Activated naive CD4-positive, alpha-beta T cell treated with anti-CD3 and anti-CD28 coated beads, Interleukin-2, amount 50 U/mL, for 72 hours (primary cell): ENCODE measurements around the gene NECTIN1. TPM values are rescaled to one million over a fixed set of nuclear protein-coding genes. Genes with fewer than 3 reads are reported as not detected.

Source experiments
- ATAC-seq, 2 donors: fragments of 150-1000 bp; cut with Tn5 transposase; 2 replicates each; pipeline ENCODE4 v1.10.0; 2021; ENCODE audit warnings: mild to moderate bottlenecking in 2 of 2, moderate library complexity in 2 of 2
- DNase-seq, 2 donors: peaks; one replicate each; pipeline ENCODE4 v3.0.0; 2021 to 2022; ENCODE audit warnings: low spot score in 2 of 2
- H3K27ac Mint-ChIP-seq, 2 donors: one replicate each; pipeline ENCODE4 v1.8.0; 2022; ENCODE audit warnings: mild to moderate bottlenecking in 2 of 2, mixed read lengths in 2 of 2
- H3K36me3 Mint-ChIP-seq, 2 donors: one replicate each; pipeline ENCODE4 v1.8.0; 2022; ENCODE audit warnings: mixed read lengths in 2 of 2
- H3K9me3 Mint-ChIP-seq, 2 donors: one replicate each; pipeline ENCODE4 v1.8.0; 2022; ENCODE audit warnings: mixed read lengths in 2 of 2
- total RNA-seq, 2 donors: library from RNA; stranded (reverse); gene quantifications; one replicate each; pipeline ENCODE4 v1.2.3, GENCODE V29; 2022

Gene NECTIN1
- total RNA-seq, 2 donors from 2014 or later, result 0.20 to 2.2 TPM

- no peak overlapping the region for H3K27ac Mint-ChIP-seq
- DNase-seq (no peak), ATAC-seq (no peak)
- H3K9me3 Mint-ChIP-seq, result no peaks in the 10 kb centered on the region
- no peaks in the 10 kb centered on the region for H3K36me3 Mint-ChIP-seq
Observed at GRCh38 chr11:119758291-119758690, 29.3 kb upstream of the NECTIN1 start.

- ATAC-seq (no peak), DNase-seq (no peak)
- Mint-ChIP-seq H3K27ac (no peak overlapping the region), H3K9me3 (no peaks in the 10 kb centered on the region), H3K36me3 (no peaks in the 10 kb centered on the region)
Observed at GRCh38 chr11:119757378-119757777, 28.4 kb upstream of the NECTIN1 start.

GRCh38 chr11:119756169-119756865, 27.3 kb upstream of the NECTIN1 start:
- Mint-ChIP-seq H3K36me3 (no peaks in the 10 kb centered on the region), H3K9me3 (no peaks in the 10 kb centered on the region), H3K27ac (no peak overlapping the region)
- DNase-seq (no peak), ATAC-seq (no peak)

GRCh38 chr11:119755356-119756071, 26.5 kb upstream of the NECTIN1 start:
- H3K9me3 Mint-ChIP-seq, result no peaks in the 10 kb centered on the region
- H3K36me3 Mint-ChIP-seq, result no peaks in the 10 kb centered on the region
- no peak overlapping the region for H3K27ac Mint-ChIP-seq
- ATAC-seq (no peak), DNase-seq (no peak)

- H3K9me3 Mint-ChIP-seq, result no peaks in the 10 kb centered on the region
- DNase-seq, result no peak
- no peak overlapping the region for H3K27ac Mint-ChIP-seq
- no peaks in the 10 kb centered on the region for H3K36me3 Mint-ChIP-seq
- ATAC-seq, result no peak
Observed at GRCh38 chr11:119754656-119755355, 25.8 kb upstream of the NECTIN1 start.

GRCh38 chr11:119754199-119754598, 25.2 kb upstream of the NECTIN1 start:
- ATAC-seq, result no peak
- no peak overlapping the region for H3K27ac Mint-ChIP-seq
- no peaks in the 10 kb centered on the region for H3K36me3 Mint-ChIP-seq
- H3K9me3 Mint-ChIP-seq, result no peaks in the 10 kb centered on the region
- DNase-seq, result no peak

GRCh38 chr11:119752946-119753345, 23.9 kb upstream of the NECTIN1 start:
- no peaks in the 10 kb centered on the region for H3K36me3 Mint-ChIP-seq
- DNase-seq, result no peak
- H3K9me3 Mint-ChIP-seq, result no peaks in the 10 kb centered on the region
- no peak overlapping the region for H3K27ac Mint-ChIP-seq
- no peak for ATAC-seq

GRCh38 chr11:119752345-119752871, 23.4 kb upstream of the NECTIN1 start:
- no peaks in the 10 kb centered on the region for H3K36me3 Mint-ChIP-seq
- ATAC-seq (no peak), DNase-seq (no peak)
- no peak overlapping the region for H3K27ac Mint-ChIP-seq
- no peaks in the 10 kb centered on the region for H3K9me3 Mint-ChIP-seq

- H3K9me3 Mint-ChIP-seq, result no peaks in the 10 kb centered on the region
- H3K36me3 Mint-ChIP-seq, result no peaks in the 10 kb centered on the region
- H3K27ac Mint-ChIP-seq, result no peak overlapping the region
- DNase-seq (no peak), ATAC-seq (no peak)
Observed at GRCh38 chr11:119750056-119750455, 21.1 kb upstream of the NECTIN1 start.

- H3K9me3 Mint-ChIP-seq, result no peaks in the 10 kb centered on the region
- ATAC-seq, result no peak
- H3K27ac Mint-ChIP-seq, result no peak overlapping the region
- H3K36me3 Mint-ChIP-seq, result no peaks in the 10 kb centered on the region
- DNase-seq, result no peak
Observed at GRCh38 chr11:119749006-119749565, 20.1 kb upstream of the NECTIN1 start.

GRCh38 chr11:119747868-119748660, 19.1 kb upstream of the NECTIN1 start:
- no peak overlapping the region for H3K27ac Mint-ChIP-seq
- no peak for DNase-seq
- no peaks in the 10 kb centered on the region for H3K36me3 Mint-ChIP-seq
- no peaks in the 10 kb centered on the region for H3K9me3 Mint-ChIP-seq
- ATAC-seq, result no peak

GRCh38 chr11:119745776-119746535, 17.0 kb upstream of the NECTIN1 start:
- no peaks in the 10 kb centered on the region for H3K36me3 Mint-ChIP-seq

GRCh38 chr11:119745112-119745511, 16.1 kb upstream of the NECTIN1 start:
- DNase-seq, result no peak
- no peak for ATAC-seq
- Mint-ChIP-seq H3K27ac (no peak overlapping the region), H3K9me3 (no peaks in the 10 kb centered on the region), H3K36me3 (no peaks in the 10 kb centered on the region)

More at GRCh38 chr11:119745776-119746535, 17.0 kb upstream of the NECTIN1 start:
- Mint-ChIP-seq H3K27ac (no peak overlapping the region), H3K9me3 (no peaks in the 10 kb centered on the region)
- no peak for ATAC-seq
- DNase-seq, result no peak

- H3K9me3 Mint-ChIP-seq, result no peaks in the 10 kb centered on the region
- ATAC-seq, result no peak
- DNase-seq, result no peak
- no peaks in the 10 kb centered on the region for H3K36me3 Mint-ChIP-seq
- H3K27ac Mint-ChIP-seq, result no peak overlapping the region
Observed at GRCh38 chr11:119744577-119744976, 15.6 kb upstream of the NECTIN1 start.

- Mint-ChIP-seq H3K36me3 (no peaks in the 10 kb centered on the region), H3K9me3 (no peaks in the 10 kb centered on the region), H3K27ac (no peak overlapping the region)
- ATAC-seq, result no peak
- DNase-seq, result no peak
Observed at GRCh38 chr11:119743006-119743405, 14.0 kb upstream of the NECTIN1 start.
